Measurements from ENCODE around the gene ZNF776. TPM values are rescaled to one million over a fixed set of nuclear protein-coding genes. Genes with fewer than 3 reads are reported as not detected.
A peak's percentile ranks its signal among the peaks of the same experiment; 100 is the strongest.

Gene ZNF776
- polyA plus RNA-seq, 4 donors: 3.1 to 22.1 (median 4.8) TPM

DNA sequence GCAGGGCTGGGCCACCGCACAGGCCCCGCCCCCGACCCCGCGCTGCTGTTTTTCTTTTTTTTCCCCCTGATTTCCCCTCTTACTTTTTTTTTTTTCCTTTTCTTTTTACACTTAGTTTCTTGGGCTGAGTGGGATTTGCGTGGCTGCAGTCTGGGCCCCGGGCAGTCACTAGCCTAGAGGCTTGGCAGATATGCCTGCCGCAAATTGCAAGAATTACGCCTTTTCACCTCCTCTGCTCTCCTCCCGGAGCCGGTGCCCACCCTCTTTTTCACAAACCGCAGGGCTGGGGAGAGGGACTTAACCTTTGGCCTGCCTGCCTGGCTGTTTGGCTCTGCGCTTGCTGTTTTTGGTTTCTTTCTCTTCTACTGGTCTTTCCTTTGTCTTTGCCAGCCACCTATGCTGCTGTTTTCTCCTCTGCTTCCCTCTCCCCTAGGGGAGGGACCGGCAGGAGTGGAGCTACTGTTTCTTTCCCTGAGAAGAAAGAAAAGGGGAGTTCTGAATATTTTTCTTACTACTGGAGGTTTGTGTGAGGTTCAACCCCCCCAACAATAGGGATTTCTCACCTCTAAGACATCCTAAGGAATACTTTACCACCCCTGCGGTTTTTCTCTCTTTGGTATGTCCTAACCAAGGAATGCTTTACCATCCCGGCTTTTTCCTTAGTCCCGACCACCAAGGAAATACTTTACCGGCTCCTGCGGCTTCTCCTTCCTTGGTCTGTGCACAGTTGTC, 57.1 kb downstream of the ZNF776 start:
- H3K36me3 ChIP-seq (ENCODE audit: control insufficient read depth in 3 of 3, insufficient read depth in 2 of 3, low read depth in 1 of 3, low read length in 3 of 3): peaks cover 0 to 31% (median 9%) of the 10 kb centered on the region in 3 donors
- 8 to 20% (median 10%) methylated on average over 19 of the region's 19 CpGs for WGBS, 3 donors
- no peak for FAIRE-seq
- H3K27ac ChIP-seq (ENCODE audit: low read depth in 1 of 3, low read length in 2 of 3): peak overlapping the region; percentile 6 to 90 (median 88)
- H3K9me3 ChIP-seq (ENCODE audit: control insufficient read depth in 2 of 2, insufficient read depth in 1 of 2, low read depth in 1 of 2, low read length in 1 of 2): no peaks in the 10 kb centered on the region
- peak overlapping the region; percentile 28 to 61 (median 43) for H3K4me3 ChIP-seq (ENCODE audit: low read depth in 1 of 3, low read length in 3 of 3)
- DNase-seq: peak; percentile 52 to 71
- peaks cover 0 to 9% (median 3%) of the 10 kb centered on the region in 3 donors for H3K4me1 ChIP-seq (ENCODE audit: control insufficient read depth in 3 of 3, insufficient read depth in 2 of 3, low read depth in 1 of 3, low read length in 2 of 3)
- H3K27me3 ChIP-seq (ENCODE audit: control insufficient read depth in 3 of 3, insufficient read depth in 3 of 3, low read length in 3 of 3): no peaks in the 10 kb centered on the region

DNA sequence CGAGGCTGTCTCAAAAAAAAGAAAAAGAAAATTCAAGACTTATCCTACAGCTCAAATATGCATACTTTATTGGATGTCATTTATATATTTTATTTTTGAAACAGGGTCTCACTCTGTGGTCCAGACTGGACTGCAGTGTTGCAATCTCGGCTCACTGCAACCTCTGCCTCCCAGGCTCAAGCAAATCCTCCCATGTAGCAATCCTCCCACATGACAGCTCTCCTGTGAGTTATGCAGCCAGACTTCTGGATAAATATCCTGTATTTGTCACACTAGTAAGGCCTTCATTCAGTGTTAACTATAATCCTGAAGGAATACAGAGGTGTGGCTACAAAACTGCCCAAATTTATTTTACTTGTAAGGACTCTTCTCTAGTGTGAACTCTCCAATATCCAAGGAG, 60.9 kb downstream of the ZNF776 start:
- no peak overlapping the region for H3K27ac ChIP-seq (ENCODE audit: low read depth in 1 of 3, low read length in 2 of 3)
- H3K4me3 ChIP-seq (ENCODE audit: low read depth in 1 of 3, low read length in 3 of 3): no peak overlapping the region
- DNase-seq (no peak), FAIRE-seq (no peak)
- 94 to 100% (median 96%) methylated on average over 2 of the region's 2 CpGs for WGBS, 3 donors
- H3K27me3 ChIP-seq (ENCODE audit: control insufficient read depth in 3 of 3, insufficient read depth in 3 of 3, low read length in 3 of 3): no peaks in the 10 kb centered on the region
- peaks cover 0 to 35% (median 9%) of the 10 kb centered on the region in 3 donors for H3K36me3 ChIP-seq (ENCODE audit: control insufficient read depth in 3 of 3, insufficient read depth in 2 of 3, low read depth in 1 of 3, low read length in 3 of 3)
- H3K4me1 ChIP-seq (ENCODE audit: control insufficient read depth in 3 of 3, insufficient read depth in 2 of 3, low read depth in 1 of 3, low read length in 2 of 3): peaks cover 0 to 25% (median 3%) of the 10 kb centered on the region in 3 donors
- no peaks in the 10 kb centered on the region for H3K9me3 ChIP-seq (ENCODE audit: control insufficient read depth in 2 of 2, insufficient read depth in 1 of 2, low read depth in 1 of 2, low read length in 1 of 2)

Other genes with a start within 250 kb of the ZNF776 start
- gene ZNF773, start 246.9 kb upstream of the ZNF776 start, polyA plus RNA-seq: 10 to 100 TPM in 1 of 4 donors, 1 to 10 TPM in 3; 1.3 to 10.9 (median 2.4) TPM
- gene ZNF549, start 219.5 kb upstream of the ZNF776 start, polyA plus RNA-seq: 10 to 100 TPM in 1 of 4 donors, 1 to 10 TPM in 2, under 1 TPM in 1; 0.89 to 11.5 (median 1.7) TPM
- 10 to 100 TPM in 1 of 4 donors, 1 to 10 TPM in 3; 1.1 to 17.1 (median 1.8) TPM for gene ZNF550, start 187.0 kb upstream of the ZNF776 start, polyA plus RNA-seq
- 1 to 10 TPM in 3 of 4 donors, under 1 TPM in 1; 0.89 to 6.4 (median 2.4) TPM for gene ZNF416, start 167.9 kb upstream of the ZNF776 start, polyA plus RNA-seq
- gene ZIK1, start 162.7 kb upstream of the ZNF776 start, polyA plus RNA-seq: 1 to 10 TPM in 3 of 4 donors, not detected in 1; 1.6 to 8.0 (median 2.1) TPM
- 1 to 10 TPM in 3 of 4 donors, under 1 TPM in 1; 0.89 to 6.2 (median 3.2) TPM for gene ZNF530, start 146.9 kb upstream of the ZNF776 start, polyA plus RNA-seq
- 10 to 100 TPM in 1 of 4 donors, 1 to 10 TPM in 3; 1.9 to 16.8 (median 4.3) TPM for gene ZNF134, start 132.6 kb upstream of the ZNF776 start, polyA plus RNA-seq
- 10 to 100 TPM in 2 of 4 donors, 1 to 10 TPM in 2; 4.3 to 20.0 (median 9.7) TPM for gene ZNF211, start 113.6 kb upstream of the ZNF776 start, polyA plus RNA-seq
- gene ZSCAN4, start 77.9 kb upstream of the ZNF776 start, polyA plus RNA-seq: under 1 TPM in 2 of 4 donors, not detected in 2; 0.06 TPM
- gene ZNF551, start 64.8 kb upstream of the ZNF776 start, polyA plus RNA-seq: 10 to 100 TPM in 1 of 4 donors, 1 to 10 TPM in 3; 1.1 to 11.3 (median 2.1) TPM
- 10 to 100 TPM in 1 of 4 donors, 1 to 10 TPM in 1, under 1 TPM in 1, not detected in 1; 0.27 to 16.7 (median 1.4) TPM for gene ZNF154, start 37.6 kb upstream of the ZNF776 start, polyA plus RNA-seq
- gene ZNF671, start 19.2 kb upstream of the ZNF776 start, polyA plus RNA-seq: 10 to 100 TPM in 1 of 4 donors, 1 to 10 TPM in 3; 1.6 to 13.0 (median 2.8) TPM
- 10 to 100 TPM in 1 of 4 donors, 1 to 10 TPM in 3; 6.2 to 20.4 (median 8.0) TPM for gene ZNF586, start 22.9 kb downstream of the ZNF776 start, polyA plus RNA-seq
- 10 to 100 TPM in 1 of 4 donors, 1 to 10 TPM in 3; 8.1 to 48.0 (median 9.0) TPM for gene ZNF552, start 68.1 kb downstream of the ZNF776 start, polyA plus RNA-seq
- gene ZNF587B, start 83.5 kb downstream of the ZNF776 start, polyA plus RNA-seq: 10 to 100 TPM in 1 of 4 donors, 1 to 10 TPM in 3; 2.7 to 21.8 (median 6.5) TPM
- 10 to 100 TPM in 2 of 4 donors, 1 to 10 TPM in 2; 5.1 to 53.9 (median 12.2) TPM for gene ZNF587, start 103.0 kb downstream of the ZNF776 start, polyA plus RNA-seq
- gene ZNF814, start 142.2 kb downstream of the ZNF776 start, polyA plus RNA-seq: 10 to 100 TPM; 11.6 to 44.8 (median 17.2) TPM
- 10 to 100 TPM in 1 of 4 donors, 1 to 10 TPM in 3; 1.6 to 24.0 (median 3.4) TPM for gene ZNF417, start 169.8 kb downstream of the ZNF776 start, polyA plus RNA-seq
- 10 to 100 TPM in 1 of 4 donors, 1 to 10 TPM in 3; 2.5 to 14.1 (median 5.0) TPM for gene ZNF418, start 188.6 kb downstream of the ZNF776 start, polyA plus RNA-seq
- 1 to 10 TPM; 1.3 to 7.7 (median 2.4) TPM for gene ZNF256, start 200.9 kb downstream of the ZNF776 start, polyA plus RNA-seq
- gene C19orf18, start 227.7 kb downstream of the ZNF776 start, polyA plus RNA-seq: 1 to 10 TPM in 2 of 4 donors, under 1 TPM in 1, not detected in 1; 0.85 to 1.3 (median 1.0) TPM